NB4 (cell line): ENCODE data around the gene CFAP57.

Experiments
- CTCF ChIP-seq: IDR thresholded peaks from one replicate; pipeline ENCODE4 v1.5.1; 2012; ENCODE audit warnings: low read depth, low read length
- MYC ChIP-seq: IDR thresholded peaks from 2 replicates; pipeline ENCODE4 v1.6.1; 2011; ENCODE audit warnings: low read depth, low read length
- POLR2A ChIP-seq: IDR thresholded peaks from 2 replicates; pipeline ENCODE4 v1.6.1; 2011; ENCODE audit warnings: mild to moderate bottlenecking; ENCODE audit not compliant: insufficient read length; ENCODE audit errors: extremely low read depth
- TF ChIP-seq, protein P1 (sequence below): IDR thresholded peaks from 2 replicates; pipeline ENCODE4 v1.6.1; 2011; ENCODE audit warnings: low read depth, low read length

GRCh38 chr1:43214501-43215444 is 42.6 kb downstream of the CFAP57 start:
- TF ChIP-seq CTCF (no peak), POLR2A (no peak), MYC (no peak)
- TF ChIP-seq, protein P1, sequence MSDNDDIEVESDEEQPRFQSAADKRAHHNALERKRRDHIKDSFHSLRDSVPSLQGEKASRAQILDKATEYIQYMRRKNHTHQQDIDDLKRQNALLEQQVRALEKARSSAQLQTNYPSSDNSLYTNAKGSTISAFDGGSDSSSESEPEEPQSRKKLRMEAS: no peak
